ENCODE results near the gene PDK2.

The PDK2 gene

GRCh38 chr17:50151937-50152547 is 56.9 kb downstream of the PDK2 start:
- H4K20me1 ChIP-seq (ENCODE audit: insufficient read depth, low read length): peaks cover 24% of the 10 kb centered on the region
- TF ChIP-seq CTCF (IDR thresholded peaks at IDR 0.05; ENCODE audit: borderline replicate concordance, extremely low read depth, low read length, poor library complexity, severe bottlenecking) (no peak), EZH2 (IDR thresholded peaks at IDR 0.05; ENCODE audit: borderline replicate concordance, low read depth, low read length, severe bottlenecking) (no peak)
- H3K9me3 ChIP-seq (ENCODE audit: insufficient read depth, low read length, severe bottlenecking): no peaks in the 10 kb centered on the region
- ATAC-seq (ENCODE audit: insufficient read depth, low read depth): peak; percentile 61
- DNase-seq: peak; percentile 79
- peaks cover 3% of the 10 kb centered on the region; the same call in 1 of the 2 replicates for H3K36me3 ChIP-seq (ENCODE audit: insufficient read depth, low read length)
- H3K4me2 ChIP-seq (ENCODE audit: insufficient read depth, low read length): peak overlapping the region; percentile 88
- no peaks in the 10 kb centered on the region for H3K27me3 ChIP-seq (ENCODE audit: insufficient read depth, low read length, poor library complexity)
- H2AFZ ChIP-seq (ENCODE audit: low read depth, low read length): peak overlapping the region; percentile 93
- peak overlapping the region; percentile 80 for H3K27ac ChIP-seq (ENCODE audit: low read length)
- H3K79me2 ChIP-seq (ENCODE audit: insufficient read depth, low read length): peaks cover 35% of the 10 kb centered on the region
- H3K4me3 ChIP-seq (ENCODE audit: low read depth in 1 of 2, low read length in 2 of 2): peak overlapping the region in 1 of 2 experiments; percentile 72; a peak in 2 of 4 replicates
- peaks cover 43% of the 10 kb centered on the region for H3K4me1 ChIP-seq (ENCODE audit: insufficient read depth, low read length)
- peak overlapping the region; percentile 89; the same call in 1 of the 2 replicates for H3K9ac ChIP-seq (ENCODE audit: low read depth, low read length)

- H3K27me3 ChIP-seq (ENCODE audit: insufficient read depth, low read length, poor library complexity): no peaks in the 10 kb centered on the region
- peaks cover 28% of the 10 kb centered on the region for H3K79me2 ChIP-seq (ENCODE audit: insufficient read depth, low read length)
- DNase-seq (no peak), ATAC-seq (ENCODE audit: insufficient read depth, low read depth) (no peak)
- H3K4me1 ChIP-seq (ENCODE audit: insufficient read depth, low read length): peaks cover 36% of the 10 kb centered on the region
- H4K20me1 ChIP-seq (ENCODE audit: insufficient read depth, low read length): peaks cover 17% of the 10 kb centered on the region
- H3K9me3 ChIP-seq (ENCODE audit: insufficient read depth, low read length, severe bottlenecking): no peaks in the 10 kb centered on the region
- no peak for TF ChIP-seq EZH2 (IDR thresholded peaks at IDR 0.05; ENCODE audit: borderline replicate concordance, low read depth, low read length, severe bottlenecking)
- peaks cover 2% of the 10 kb centered on the region; the same call in 1 of the 2 replicates for H3K36me3 ChIP-seq (ENCODE audit: insufficient read depth, low read length)
- H3K9ac ChIP-seq (ENCODE audit: low read depth, low read length): no peak overlapping the region
- peak overlapping the region; percentile 51; the same call in 1 of the 2 replicates for H3K27ac ChIP-seq (ENCODE audit: low read length)
- H3K4me2 ChIP-seq (ENCODE audit: insufficient read depth, low read length): no peak overlapping the region; the same call in 1 of the 2 replicates
- no peak overlapping the region for H2AFZ ChIP-seq (ENCODE audit: low read depth, low read length)
- no peak overlapping the region for H3K4me3 ChIP-seq (ENCODE audit: low read depth in 1 of 2, low read length in 2 of 2)
Observed at GRCh38 chr17:50152736-50153135, 57.6 kb downstream of the PDK2 start.

GRCh38 chr17:50153650-50154575 is 58.8 kb downstream of the PDK2 start:
- Histone ChIP-seq H3K9me3 (ENCODE audit: insufficient read depth, low read length, severe bottlenecking) (no peaks in the 10 kb centered on the region), H3K27ac (ENCODE audit: low read length) (no peak overlapping the region), H2AFZ (ENCODE audit: low read depth, low read length) (no peak overlapping the region), H3K79me2 (ENCODE audit: insufficient read depth, low read length) (peaks cover 18% of the 10 kb centered on the region), H3K9ac (ENCODE audit: low read depth, low read length) (no peak overlapping the region), H3K4me2 (ENCODE audit: insufficient read depth, low read length) (no peak overlapping the region), H3K36me3 (ENCODE audit: insufficient read depth, low read length) (peaks cover 2% of the 10 kb centered on the region; the same call in 1 of the 2 replicates), H4K20me1 (ENCODE audit: insufficient read depth, low read length) (peaks cover 6% of the 10 kb centered on the region; the same call in 1 of the 2 replicates), H3K4me3 (ENCODE audit: low read depth in 1 of 2, low read length in 2 of 2) (no peak overlapping the region), H3K27me3 (ENCODE audit: insufficient read depth, low read length, poor library complexity) (no peaks in the 10 kb centered on the region), H3K4me1 (ENCODE audit: insufficient read depth, low read length) (peaks cover 25% of the 10 kb centered on the region)
- ATAC-seq (ENCODE audit: insufficient read depth, low read depth): no peak
- no peak for TF ChIP-seq CTCF (IDR thresholded peaks at IDR 0.05; ENCODE audit: borderline replicate concordance, extremely low read depth, low read length, poor library complexity, severe bottlenecking)
- TF ChIP-seq EZH2 (IDR thresholded peaks at IDR 0.05; ENCODE audit: borderline replicate concordance, low read depth, low read length, severe bottlenecking): no peak
- no peak for DNase-seq
